HG03432 (cell line): ENCODE results near the gene SH3GL1.

Source experiments
- ATAC-seq: cut with Tn5 transposase; IDR thresholded peaks from one replicate; pipeline ENCODE4 v1.9.1; 2021; ENCODE audit warnings: mild to moderate bottlenecking, moderate library complexity; ENCODE audit not compliant: unreplicated experiment

Gene SH3GL1

DNA sequence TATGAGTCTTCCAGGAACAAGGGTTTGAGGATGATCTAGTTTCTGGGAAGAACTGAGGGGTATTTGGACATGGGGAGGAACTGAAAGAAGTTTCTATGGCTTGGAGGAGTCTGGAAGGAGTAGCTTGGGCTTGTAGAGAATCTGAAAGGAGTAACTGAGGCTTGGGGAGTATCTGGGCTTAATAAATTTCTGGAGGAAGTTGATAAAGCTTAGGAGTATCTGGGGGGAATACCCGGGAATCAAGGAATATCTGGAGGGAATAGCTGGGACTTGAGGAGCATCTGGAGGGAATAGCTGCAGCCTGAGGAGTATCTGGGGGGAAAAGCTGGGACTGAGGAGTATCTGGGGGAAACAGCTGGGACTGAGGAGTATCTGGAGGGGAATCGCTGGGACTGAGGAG is 79.9 kb downstream of the SH3GL1 start:
- no peak for ATAC-seq

DNA sequence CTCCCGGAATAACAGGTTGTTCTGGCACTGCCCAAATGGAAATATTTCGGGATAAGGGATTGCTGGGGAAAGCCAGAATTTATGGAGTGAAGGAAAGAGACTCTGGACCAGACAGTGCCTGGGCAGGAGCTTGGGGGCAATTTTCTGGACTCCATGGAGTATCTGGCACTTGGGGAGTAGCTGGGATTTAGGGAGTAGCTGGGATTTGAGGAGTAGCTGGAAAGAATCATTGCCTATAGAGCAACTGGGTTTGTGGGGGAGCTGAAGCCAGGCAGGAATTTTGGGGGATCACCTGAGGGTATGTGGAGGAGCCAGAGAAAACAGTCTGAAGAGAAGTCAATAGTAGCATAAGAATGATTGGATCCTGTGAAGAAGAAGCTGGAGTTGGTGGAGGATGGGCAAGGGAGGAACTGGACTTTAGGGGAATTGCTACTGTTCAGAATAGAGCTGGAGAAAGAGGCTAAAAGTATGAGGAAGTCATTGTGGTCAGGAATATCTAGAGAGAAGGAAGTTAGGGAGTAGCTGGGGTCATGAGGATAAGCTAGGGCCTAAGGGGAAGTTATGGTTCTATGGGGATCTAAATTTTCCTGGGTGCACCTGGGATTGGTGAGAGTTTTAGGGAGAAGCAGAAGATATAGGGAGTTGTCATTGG is 81.2 kb downstream of the SH3GL1 start:
- ATAC-seq: no peak

DNA sequence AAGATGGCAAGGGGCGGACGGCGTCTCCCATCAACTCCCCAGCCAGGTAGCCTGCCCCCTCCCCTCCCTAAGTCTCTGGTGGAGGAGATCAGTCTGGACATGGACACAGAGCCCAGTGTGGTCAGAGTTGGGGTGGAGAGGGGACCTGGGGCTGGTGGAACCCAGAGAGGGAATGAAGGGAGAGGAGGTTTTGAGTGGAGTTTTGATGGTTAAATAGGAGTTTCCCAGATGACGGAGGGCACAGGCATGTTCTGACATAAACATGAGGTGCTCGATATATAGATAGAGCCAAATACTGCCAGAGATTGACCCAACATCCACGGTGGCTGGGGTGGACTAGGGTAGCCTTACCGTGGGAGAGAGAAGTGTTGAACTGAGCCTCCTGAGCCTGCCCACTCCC is 81.9 kb downstream of the SH3GL1 start:
- ATAC-seq: no peak

DNA sequence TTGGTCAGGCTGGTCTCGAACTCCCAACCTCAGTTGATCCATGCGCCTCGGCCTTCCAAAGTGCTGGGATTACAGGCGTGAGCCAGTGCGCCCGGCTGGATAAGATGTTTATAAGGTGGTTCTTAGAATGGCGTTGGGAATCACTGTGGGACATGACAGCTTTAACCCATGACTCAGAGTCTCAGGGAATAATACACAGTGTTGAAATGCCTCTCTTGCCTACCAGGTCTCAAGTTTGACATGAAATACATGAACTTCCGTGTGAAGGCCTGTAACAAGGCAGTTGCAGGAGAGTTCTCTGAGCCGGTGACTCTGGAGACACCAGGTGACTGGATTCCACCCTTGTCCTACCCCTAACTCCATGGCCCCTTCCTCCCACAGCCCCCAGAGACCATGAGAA is 83.4 kb downstream of the SH3GL1 start:
- ATAC-seq: no peak

DNA sequence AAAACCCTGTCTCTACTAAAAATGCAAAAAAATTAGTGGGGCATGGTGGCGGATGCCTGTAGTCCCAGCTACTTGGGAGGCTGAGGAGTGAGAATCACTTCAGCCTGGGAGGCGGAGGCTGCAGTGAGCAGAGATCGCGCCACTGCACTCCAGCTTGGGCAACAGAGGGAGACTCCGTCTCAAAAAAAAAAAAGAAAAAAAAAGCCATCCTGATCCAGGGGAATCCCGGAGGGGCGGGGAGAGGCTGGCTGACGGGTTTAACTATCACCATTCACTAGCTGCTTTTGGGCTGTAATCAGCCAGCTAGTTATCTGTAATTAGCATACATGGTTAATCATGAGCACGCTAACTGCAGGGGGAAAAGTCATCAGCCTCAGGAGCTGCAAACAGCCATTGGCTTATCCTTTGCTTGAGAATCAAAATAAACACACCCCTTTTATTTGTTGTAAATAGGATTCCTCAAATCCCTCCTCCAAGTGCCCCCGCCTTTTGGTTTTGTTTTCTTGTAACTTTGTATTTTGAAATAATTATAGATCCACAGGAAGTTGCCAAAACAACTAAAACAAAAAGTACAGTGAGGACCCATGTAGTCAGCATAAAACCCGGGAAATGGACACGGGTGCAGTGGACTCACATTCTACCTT is 86.4 kb downstream of the SH3GL1 start:
- no peak for ATAC-seq
